ELF-1 (cell line): ENCODE data around the gene C12orf60.

ENCODE experiments used
- DNase-seq: peaks from one replicate; pipeline ENCODE4 v3.0.0-alpha.2; 2016; ENCODE audit warnings: low read depth, low spot score

Gene C12orf60

GRCh38 chr12:14776236-14776961 lies 27.1 kb upstream of the C12orf60 start:
- DNase-seq, result no peak

DNA sequence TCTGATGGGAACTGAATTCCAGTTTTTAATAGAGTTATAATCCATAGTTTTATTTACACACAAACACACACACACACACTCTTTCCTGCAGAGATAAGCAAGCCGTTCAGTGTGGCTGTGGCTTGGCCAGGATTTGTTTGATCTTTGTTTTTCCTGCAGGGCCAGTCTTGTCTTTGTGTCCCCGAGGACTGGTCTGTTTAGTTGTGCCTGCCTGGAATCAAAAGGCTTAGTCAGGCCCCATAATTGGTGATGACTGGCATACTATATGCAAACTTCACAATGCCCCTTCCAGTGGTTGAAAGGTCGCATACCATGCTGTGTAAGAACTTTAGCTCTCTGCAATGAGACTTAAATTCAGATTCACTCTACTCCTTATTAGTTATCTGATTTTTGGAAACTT lies 26.2 kb upstream of the C12orf60 start:
- DNase-seq, result peak; percentile 81

DNA sequence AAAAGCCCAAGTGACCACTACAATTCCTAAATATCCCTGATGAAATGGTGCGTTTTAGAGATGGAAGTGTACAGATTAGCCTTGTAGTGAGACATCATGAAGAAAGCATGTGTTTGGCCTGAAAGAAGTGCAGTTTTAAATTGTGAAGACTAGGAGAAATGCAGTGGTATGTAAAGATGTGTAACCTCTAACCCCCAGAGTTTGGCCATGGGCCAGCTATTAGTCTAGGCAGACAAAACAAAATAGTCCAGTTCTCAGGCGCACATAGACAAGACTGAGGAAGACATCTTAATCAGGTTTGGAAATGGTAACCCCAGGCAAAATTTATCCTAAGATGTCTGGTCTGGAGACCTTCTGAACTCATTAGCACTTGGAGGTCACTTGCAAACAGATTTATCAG lies 23.6 kb upstream of the C12orf60 start:
- DNase-seq, result no peak

GRCh38 chr12:14780859-14781258 lies 22.6 kb upstream of the C12orf60 start:
- no peak for DNase-seq

DNA sequence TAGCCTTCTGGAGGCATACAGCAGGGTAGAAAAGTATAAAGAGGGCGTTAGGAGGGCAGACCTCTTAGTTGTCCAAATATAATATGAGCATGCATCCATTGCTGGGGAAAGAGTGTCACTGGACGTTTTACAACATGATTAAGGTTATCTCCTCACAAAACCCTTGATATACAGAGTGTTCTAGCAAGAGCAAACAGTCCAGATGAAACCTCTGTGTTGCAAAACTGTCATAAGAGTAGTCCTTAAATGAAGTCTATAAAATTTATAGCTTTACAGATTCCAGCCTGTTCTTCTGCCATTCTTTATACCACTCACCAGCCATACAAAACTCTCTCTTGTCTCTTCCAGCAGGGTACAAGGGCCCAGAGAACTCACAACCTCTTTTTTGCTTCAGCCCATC lies 21.9 kb upstream of the C12orf60 start:
- DNase-seq, result no peak

GRCh38 chr12:14782756-14783155 lies 20.7 kb upstream of the C12orf60 start:
- no peak for DNase-seq

DNA sequence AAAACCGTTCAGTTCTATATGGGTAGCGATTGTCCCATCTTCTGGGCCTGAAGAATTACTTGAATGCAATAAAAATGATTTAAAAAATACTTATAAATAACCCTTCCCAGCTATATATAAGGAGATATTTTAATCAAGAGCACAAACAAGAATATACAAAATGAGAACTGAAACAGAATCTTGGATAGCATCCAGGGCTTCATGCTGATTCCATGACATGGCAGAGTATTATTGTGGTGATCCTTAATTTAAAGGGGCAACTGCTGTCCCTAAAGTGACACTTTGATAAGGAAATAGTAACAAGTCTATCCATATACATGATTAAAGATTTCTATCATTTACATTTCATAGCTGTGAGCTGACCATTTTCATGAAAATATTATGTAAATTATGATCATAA lies 19.0 kb upstream of the C12orf60 start:
- DNase-seq, result no peak

GRCh38 chr12:14785568-14785967 lies 17.9 kb upstream of the C12orf60 start:
- no peak for DNase-seq

GRCh38 chr12:14795028-14795448 lies 8.4 kb upstream of the C12orf60 start:
- DNase-seq, result no peak

GRCh38 chr12:14802247-14802646 lies 1.2 kb upstream of the C12orf60 start:
- no peak for DNase-seq

DNA sequence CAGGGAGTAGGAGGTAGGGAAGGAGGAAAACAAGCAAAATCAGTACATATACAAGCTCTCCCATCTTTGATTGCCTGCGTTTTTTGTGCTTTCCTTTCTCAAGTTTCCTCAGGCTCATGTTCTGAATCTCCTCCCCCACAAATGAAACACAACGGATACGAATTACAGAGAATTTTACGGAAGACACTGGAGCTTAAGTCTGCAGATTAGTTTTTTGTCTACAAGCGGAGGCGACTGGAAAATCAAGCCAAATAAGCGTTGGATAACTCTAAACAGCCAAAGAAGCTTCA lies 804 bp upstream of the C12orf60 start:
- DNase-seq, result no peak

DNA sequence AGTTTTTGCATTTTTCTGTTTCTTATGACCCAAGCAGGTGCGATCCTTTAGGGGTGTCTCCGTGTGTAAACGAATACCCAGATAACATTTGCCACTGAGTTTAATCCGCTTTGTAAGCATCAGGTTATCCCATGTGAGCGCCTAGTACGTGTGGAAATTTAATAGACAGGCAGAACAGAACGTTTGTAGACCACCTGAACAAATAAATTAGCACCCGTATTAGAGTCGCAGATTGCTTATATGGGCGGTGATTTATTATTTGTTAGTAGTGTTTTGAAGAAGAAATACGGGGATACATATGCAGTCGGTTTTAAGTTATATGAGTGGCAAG lies 325 bp downstream of the C12orf60 start:
- no peak for DNase-seq

DNA sequence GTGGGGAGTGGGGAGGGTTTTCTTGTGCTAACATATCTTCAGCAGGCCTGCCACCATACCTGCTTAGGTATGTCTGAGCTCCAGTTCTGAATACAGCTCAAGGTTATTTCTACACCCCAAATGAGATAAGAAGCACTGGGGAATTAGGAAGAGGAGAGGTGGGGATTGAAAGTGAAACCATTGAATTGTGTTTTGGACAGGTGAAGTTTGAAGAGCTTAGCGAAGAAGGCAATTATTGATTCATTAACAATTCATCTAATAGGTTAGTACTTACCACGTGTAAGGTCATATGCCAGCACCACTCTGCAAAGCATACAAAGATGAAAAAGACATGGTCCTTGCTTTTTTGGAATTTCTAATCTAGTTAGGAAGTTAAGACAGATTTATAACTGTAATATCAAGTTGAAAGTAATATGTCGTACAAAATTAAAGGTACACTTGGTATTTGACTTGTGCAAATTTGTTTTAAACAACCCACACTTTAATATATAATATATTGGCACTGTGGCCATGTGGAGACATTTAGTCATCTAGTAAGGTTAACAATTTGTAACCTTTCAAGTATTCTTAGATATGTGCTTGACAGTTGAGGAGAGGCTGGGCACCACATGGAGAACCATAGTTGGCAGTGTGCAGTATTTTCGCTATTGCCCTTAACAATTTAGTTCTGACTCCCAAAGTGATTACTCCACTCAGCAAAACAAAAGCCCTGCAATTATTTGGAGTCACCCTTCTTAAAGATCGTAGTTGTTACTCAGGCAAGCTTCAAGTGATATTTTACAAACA lies 6.9 kb downstream of the C12orf60 start:
- no peak for DNase-seq

GRCh38 chr12:14810953-14811483 lies 7.5 kb downstream of the C12orf60 start:
- peak; percentile 35 for DNase-seq

GRCh38 chr12:14811486-14811885 lies 8.0 kb downstream of the C12orf60 start:
- DNase-seq, result no peak

DNA sequence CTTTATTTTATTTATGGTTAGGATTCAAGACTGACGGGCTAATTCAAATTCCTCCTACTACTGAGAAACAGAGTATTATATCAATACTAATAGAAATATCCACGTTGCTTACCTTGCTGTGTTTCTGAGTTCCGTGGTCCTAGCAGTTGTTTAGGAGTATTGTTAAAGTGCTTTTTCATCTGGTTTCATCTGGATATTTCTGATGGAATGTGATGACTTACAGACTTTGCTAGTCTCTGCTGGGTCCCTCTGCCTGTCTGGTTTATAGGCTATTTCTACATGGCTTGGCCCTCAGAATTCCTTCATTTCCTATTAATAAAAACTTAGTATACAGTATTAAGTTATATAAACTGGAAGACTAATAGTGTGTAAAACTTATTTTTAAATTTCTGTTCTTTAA lies 10.5 kb downstream of the C12orf60 start, which contains the start of gene SMCO3:
Gene SMCO3, minus strand, starts transcription at position 169 of the 400 bp plus-strand sequence. CDS start 7,502 bp downstream, outside the sequence.
- DNase-seq, result no peak

- no peak for DNase-seq
These were observed 20.7 kb downstream of the C12orf60 start for GRCh38 chr12:14824012-14824634.

DNA sequence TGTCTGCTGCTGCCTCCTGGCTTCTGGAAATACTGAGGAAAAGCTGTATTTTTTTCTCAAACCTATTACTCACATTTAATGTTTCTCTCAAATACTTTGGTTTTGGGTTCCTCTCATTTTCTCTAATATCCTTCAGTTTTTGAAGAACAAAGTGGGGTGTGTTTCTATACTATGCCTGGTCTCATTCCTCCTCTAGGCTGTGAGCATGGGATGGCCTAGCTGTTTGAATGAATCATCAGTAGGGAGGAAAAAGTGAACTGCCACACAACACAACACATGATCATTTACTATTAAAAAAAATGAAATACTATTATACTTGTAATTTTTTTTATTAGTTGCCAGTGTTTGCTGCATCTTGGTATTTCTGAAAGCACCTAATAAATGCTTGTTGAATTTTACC lies 21.8 kb downstream of the C12orf60 start:
- DNase-seq, result no peak

GRCh38 chr12:14826491-14826890 lies 23.0 kb downstream of the C12orf60 start:
- DNase-seq, result no peak

DNA sequence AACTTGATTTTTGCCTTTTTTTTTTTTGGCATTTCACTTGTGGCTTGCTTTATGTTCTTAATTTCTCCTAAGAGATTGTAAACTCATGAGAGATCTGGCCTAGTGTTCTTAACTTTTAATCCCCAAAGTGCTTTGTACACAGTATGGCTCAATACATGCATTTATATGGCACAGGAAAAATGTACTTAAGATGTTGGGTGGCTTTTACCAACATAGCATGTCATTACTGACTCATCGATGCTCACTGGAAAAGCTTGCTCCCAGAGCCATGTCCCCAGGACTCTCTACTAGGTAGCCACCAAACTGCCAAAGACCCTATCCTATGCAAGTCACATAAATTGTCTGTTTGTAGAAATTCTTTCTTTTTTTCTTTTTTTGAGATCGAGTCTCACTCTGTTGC lies 23.6 kb downstream of the C12orf60 start:
- no peak for DNase-seq

DNA sequence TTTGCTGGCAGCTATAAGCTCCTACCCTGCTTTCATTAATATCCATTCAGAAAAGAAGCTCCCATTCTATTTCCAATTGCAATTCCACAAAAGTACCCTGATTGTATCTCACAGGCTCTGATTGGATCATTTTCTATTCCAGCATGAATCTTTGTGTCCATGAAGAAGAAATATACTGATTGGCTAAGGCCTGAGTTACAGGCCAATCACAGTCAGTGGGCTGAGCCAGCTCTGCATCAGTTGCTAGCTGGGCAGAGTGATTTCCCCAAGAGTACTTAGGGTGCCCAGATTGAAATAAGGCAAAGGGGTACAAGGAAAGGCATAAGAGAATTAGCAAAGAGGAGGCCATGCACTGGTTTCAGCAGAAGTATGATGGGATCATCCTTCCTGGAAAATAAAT lies 25.4 kb downstream of the C12orf60 start:
- no peak for DNase-seq

GRCh38 chr12:14833336-14833735 lies 29.9 kb downstream of the C12orf60 start:
- no peak for DNase-seq

GRCh38 chr12:14833952-14834351 lies 30.5 kb downstream of the C12orf60 start:
- no peak for DNase-seq
